Measurements from ENCODE around the gene PYCR2.

GRCh38 chr1:225883616-225884265, 40.3 kb downstream of the PYCR2 start:
- no peak for TF ChIP-seq POLR2A (IDR thresholded peaks at IDR 0.05; ENCODE audit: low read depth, low read length)
- no peak for TF ChIP-seq TAF1 (IDR thresholded peaks at IDR 0.05; ENCODE audit: low read depth, low read length)
